Raji (cell line): ENCODE measurements around the gene AGBL1.

Source experiments
- POLR2A ChIP-seq: IDR thresholded peaks from 2 replicates; pipeline ENCODE4 v1.6.1; 2011; ENCODE audit warnings: low read depth, low read length, control low read depth; ENCODE audit not compliant: insufficient read depth

The AGBL1 gene

DNA sequence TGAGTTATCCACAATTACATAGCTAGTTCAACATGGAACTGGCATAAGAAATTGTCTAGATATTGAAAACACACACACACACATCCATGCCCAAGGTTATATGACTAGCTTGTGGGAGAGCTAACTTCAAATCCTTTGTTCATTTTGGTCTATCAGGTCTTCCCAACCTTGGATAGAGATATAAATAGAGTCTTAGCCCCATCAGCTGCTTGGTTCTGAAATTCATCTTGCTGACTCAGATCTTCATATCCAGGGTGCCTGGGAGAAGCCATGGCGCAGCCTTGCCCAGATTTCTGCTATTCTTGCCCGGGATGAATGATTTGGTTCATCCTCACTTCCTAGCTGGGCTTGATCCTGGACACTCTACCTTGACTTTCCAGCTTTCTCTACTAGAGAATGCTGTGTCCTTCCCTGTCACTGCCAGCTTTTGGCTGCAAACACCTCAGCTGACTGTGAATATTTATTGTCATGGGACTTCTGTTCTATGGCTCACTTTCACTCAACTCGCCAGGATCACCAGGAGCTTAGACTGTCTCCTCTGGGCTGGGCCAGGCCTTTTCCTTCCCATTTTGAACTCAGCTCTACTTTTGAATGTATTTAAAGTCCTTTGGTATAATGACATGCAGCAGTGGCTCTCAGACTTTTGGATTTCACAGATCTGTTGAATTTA lies 324.4 kb downstream of the AGBL1 start:
- TF ChIP-seq POLR2A: no peak

DNA sequence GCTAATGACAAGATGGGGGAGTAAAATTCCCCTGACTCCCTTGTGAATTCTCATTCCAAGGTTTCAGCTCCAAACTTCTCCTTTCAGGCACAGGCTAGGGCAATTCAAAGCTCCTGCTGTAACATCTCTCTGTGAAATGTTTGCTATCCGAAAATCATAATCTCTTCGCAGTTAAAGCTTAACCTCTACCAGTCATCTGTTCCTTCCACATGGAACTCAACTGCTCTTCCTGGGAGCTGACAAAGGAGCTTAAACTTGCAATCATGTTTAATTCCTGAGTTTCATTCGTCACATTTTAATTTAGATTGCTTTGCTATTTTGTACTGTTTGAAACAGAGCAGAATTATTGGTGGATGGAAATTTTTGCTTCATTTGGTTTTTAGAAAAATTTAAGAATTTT lies 328.6 kb downstream of the AGBL1 start:
- no peak for TF ChIP-seq POLR2A

DNA sequence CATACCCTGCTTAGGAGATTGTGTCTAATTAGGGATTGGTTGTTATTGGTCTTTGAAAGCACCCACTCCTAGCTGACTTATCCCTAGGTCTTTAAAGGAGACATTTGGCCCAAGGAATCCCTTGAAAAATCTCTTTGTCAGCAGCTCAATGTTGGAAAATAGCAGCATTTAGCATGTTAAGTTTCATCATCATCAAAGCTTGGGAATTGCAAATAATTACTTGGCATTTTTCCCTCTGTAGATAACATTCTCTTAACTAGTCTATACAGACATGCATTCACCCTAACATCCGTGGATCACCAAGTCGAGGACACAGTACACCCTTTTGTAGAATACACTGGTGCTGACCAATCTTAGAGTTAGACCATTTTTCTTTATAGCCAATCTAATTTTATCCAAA lies 332.2 kb downstream of the AGBL1 start:
- TF ChIP-seq POLR2A: no peak

DNA sequence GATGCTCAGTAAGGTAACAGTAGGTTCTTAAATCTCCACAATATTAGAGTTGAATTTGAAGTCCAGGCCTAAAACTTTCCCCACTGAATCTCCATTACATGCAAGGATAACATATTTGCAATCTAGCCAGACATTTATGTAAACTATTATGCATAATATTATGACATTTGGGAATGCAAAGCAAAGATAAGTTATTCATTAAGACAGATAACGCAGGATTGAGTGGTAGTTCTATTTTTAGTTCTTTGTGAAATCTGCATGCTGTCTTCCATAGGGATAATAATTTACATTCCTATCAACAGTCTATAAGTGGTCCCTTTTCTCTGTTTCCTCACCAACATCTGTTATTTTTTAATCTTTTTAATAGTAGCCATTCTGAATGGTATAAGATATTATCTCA lies 333.5 kb downstream of the AGBL1 start:
- no peak for TF ChIP-seq POLR2A

DNA sequence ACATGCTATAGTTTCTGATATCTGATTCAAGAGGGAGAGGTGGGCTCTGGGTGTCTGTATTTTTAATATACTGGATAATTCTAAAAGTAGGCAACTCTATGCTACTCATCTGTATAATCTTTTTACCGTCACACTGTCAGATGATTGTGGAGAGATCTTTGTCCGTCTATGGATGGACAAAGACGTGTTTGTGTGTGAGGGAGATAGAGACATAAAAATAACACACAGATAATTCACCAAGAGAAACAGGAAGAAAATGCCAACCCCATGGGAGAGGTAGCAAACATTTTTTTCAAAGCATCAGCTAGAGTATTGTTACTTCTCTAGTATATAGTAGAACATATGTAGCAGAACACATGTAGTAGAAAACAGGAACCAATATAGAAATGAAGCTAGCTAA lies 346.1 kb downstream of the AGBL1 start:
- TF ChIP-seq POLR2A: no peak

DNA sequence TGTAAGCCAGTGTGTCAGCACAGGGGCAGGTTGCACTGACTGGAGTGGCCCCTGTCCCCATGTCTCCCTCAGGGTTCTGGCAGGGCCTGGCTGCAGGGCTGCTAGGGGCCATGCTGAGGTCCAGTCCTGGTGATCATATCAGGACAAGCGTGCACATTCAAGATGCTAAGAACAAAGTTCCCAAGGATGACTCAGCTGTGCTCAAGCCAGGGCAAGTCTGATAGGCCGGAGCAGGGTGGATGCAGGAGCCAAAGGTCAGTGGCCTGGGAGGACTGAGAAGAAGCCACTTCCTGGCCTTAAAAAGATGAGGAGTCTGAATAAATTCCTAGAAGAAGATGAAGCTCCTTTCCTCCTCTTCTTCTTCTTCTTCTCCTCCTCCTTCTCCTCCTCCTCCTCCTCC lies 353.2 kb downstream of the AGBL1 start:
- TF ChIP-seq POLR2A: no peak

DNA sequence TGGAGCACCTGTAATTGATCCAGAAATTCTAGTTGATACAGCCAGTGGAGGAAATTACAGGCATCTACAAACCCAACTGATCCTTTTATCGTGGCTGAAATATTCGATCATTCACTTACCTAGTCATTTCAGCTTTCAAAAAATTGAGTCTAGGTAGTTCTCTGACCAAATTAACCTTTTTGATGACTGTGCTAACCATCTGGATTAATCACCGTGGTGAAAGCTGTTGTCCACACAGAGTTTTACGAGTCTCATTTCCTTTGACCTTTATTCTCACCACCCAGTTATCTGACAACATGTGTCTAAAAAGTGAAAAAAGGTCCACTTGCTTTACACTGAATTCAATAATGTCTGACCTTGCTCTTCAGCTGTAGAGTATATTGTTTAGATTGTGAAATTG lies 354.3 kb downstream of the AGBL1 start:
- TF ChIP-seq POLR2A: no peak

DNA sequence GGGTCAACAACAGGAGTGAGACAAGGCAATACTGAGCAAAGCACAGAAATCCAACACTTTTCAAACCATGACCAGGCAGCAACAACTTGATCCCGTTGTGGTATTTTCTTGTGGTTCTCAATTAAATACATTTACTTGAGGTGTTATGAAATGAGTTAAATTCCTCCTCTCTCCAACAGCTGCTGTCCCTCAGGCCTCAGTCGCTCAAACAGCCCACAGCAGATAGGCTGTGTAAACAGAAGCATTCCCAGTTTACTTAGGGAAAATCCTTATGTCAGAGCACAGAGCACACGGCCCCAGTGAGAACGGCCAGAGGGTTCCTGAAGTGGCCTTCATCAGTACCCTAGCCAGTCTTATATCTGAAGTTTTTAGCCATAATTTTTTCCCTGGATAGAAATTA lies 359.9 kb downstream of the AGBL1 start:
- TF ChIP-seq POLR2A: no peak

DNA sequence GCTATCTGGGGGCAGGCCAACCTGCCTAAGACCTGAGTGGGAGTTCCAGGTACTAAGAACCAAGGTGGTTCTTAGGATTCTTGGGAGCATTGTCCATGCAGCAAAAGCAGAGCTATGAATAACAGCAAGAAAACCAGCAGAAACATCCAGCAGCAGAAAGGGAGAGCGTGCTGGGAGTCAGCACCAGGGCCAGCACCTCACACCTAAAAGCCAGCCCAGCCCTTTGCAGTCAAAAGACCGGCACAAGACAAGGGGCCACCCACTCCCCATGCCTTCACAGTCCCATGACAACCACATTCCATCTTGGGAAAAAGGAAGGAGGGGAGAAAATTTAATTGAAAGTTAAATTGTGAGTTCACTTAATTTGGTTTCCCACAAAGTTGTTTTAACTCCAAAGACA lies 364.9 kb downstream of the AGBL1 start:
- no peak for TF ChIP-seq POLR2A

DNA sequence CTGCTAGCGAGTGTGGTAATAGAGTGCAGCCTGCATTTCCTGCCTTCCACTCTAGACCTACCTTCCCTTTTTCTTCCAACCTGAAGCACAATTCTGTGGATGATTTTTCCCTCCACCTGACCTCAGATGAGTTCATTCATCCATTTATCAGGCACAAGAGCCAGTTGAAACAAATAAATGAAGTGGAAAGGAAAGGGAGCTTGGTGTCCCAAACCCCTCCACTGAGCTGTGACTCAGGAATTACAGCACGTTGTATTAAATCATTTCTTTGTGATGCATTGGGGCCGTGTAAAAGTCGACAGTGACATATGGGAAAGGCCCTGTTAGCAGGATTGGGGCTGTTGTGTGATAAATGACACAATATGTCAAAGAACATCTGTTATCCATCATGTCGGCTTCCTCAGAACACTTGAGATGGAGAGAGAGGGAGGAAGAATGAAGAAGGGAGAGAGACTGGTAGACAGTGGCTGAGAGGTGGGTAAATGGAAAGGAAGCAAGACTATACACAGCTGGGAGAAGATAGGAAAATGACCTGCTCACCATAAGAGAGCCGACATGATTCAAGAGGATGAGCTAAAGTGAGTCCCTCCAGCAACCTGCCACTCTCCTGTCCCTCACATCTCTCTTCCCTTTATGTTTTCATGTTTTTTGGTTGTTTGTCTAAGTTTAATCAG lies 366.0 kb downstream of the AGBL1 start:
- TF ChIP-seq POLR2A: no peak

DNA sequence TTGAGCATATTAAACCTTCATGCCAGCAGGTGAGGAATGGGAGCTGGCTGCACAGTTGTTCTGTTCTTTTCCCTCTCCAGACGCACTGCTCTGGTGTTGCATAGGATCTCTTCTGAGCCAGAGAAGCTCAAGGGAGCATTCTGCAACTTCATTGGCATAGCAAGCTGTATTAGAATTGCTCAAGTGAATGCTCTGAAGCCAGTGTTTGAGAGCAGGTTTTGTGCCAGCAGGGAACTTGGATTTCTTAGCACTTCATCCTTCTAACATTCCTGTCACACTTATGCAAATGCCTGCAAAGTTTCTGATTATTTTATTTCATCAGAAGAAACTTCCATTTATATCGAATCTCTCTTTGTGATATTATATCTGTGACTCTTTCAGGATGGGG lies 366.6 kb downstream of the AGBL1 start:
- no peak for TF ChIP-seq POLR2A

DNA sequence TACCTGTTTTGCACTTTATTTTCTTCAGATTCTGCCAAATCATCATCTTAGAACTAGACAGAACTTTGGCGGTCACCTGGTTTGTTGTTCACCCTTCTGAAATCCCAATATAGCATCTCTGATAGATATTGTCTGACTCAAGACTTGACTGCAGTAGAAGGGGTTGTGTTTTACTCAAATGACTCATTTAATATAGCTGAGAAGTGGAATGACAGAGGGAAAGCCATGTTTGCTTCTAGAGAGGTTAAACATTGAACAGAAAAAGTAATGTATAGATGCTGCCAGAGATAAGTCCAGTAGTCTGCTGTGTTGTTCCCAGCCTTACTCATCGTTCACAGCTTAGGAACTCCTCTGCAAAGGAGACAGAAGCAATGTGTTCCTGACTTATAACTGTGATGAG lies 402.0 kb downstream of the AGBL1 start:
- TF ChIP-seq POLR2A: no peak

DNA sequence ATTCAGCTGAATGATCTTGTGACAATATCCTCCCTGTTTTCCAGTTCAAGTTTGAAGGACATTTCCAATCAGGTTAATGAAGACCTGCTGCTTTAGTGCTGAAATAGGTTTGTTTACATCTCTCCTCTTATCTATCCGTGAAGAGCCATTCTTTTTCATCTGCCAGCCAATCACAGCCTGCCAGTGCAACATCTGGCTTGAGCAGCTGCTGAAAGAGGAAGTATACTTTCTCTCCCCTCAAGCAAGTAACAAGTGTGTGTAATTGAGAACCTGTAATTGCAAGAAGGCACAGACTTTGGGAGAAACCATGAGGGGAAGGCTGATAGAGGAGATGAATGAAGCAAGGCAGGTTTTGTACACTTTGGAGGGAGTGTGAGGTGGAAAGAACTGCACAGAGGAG lies 404.3 kb downstream of the AGBL1 start:
- no peak for TF ChIP-seq POLR2A

DNA sequence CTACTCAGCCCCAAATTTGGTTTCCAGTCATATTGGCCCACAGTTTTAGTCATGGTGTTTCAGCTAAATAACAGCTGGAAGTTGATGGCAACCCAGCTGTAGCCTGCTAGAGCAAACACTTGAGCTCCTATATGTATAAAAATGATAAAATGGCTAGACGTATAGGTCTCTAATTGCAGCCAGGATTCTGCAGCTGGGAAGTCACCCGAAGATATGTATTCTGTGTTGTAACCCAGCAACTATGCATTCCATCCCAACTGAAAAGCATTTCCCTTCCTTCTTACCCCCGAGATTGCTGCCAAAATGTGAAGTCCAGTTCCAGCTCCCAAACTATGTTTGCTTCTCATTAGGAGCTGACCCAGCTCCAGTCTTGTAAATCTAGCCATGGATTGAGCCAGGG lies 408.4 kb downstream of the AGBL1 start:
- no peak for TF ChIP-seq POLR2A

DNA sequence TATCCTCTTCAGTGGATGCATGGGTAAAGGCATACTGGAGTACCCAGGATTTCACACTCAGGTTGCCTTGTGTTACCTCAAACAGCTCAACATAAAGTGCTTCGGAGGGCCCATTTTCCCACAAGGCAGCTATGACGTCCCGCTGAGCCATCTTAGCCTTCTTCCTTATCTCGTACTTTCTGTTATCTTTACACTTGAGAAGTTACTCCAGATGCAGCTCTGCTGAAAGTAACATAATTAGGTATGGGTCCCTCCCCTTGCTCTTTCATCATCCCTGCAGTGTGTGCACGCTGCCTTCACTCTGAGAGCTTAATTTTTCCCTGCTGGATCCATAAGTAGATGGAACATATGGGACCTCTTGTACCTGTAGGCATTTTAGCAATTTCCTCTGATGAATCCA lies 410.3 kb downstream of the AGBL1 start:
- no peak for TF ChIP-seq POLR2A

DNA sequence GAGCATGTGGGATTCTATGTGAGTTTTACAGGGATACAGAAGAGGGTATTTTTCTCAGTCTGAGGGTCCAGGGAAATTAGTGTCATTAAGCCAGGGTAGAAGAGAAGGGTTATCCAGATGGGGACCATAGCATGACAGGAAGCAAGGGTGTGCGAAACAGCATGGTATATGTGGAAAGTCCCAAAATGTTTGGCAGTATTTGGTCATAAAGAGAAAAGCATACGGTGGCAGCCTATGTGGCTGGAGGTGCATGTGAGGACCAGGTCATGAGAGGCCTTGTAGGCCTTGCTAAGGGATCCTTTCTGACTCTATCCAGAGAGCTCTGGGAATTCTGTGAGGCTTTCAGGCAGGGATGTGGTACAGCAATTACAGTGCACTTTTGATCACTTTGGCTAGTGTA lies 411.4 kb downstream of the AGBL1 start:
- TF ChIP-seq POLR2A: no peak

DNA sequence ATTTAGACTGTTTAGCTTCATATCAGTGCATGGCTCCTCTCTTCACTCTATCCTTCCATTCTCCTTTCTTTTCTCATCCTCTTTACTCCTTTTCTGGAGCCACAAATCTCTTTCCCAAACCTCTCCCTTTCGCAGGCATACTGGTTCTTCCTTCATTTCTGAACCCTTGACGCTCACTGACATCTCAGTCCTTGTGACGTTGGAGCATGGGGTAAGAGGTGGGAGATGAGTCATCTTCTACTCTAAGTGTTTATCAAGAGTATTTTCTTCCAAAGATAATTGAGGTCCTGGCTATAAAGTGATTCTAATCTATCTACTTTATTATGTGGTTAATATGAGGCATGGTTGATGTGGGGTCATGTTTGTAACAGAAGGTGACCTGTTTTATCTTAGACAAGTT lies 414.2 kb downstream of the AGBL1 start:
- no peak for TF ChIP-seq POLR2A
